K562 (cell line): Measurements from ENCODE around the gene METRNL. TPM values are rescaled to one million over a fixed set of nuclear protein-coding genes. Genes with fewer than 3 reads are reported as not detected.
"Not testable (repeated sequence)": the region's sequence is repeated elsewhere in the genome, so short reads cannot be mapped to it uniquely, and the experiment has no call there.

Experiments
- ATAC-seq: fragments of 200-7000 bp; cut with Tn5 transposase; 3 replicates; pipeline ENCODE4 v1.9.1; 2020; ENCODE audit warnings: moderate library complexity
- BruUV-seq: library from RNA; stranded (reverse); fragments of 400-500 nt; replicated peaks from 2 replicates; lab custom pipeline; 2021; lab: Mats Ljungman, UMichigan
- CTCF ChIA-PET: fragments of 300-600 bp; formaldehyde crosslinking; extraction: SDS; loops from one replicate; lab custom pipeline; 2021; ENCODE audit warnings: low intra/inter-chr PET ratio; lab: Yijun Ruan, JAX
- POLR2A ChIA-PET: fragments of 300-600, 350-650 bp; sonication (Branson Sonifier 250); formaldehyde crosslinking; extraction: SDS; loops from one replicate; lab custom pipeline; 2021; ENCODE audit warnings: antibody characterized with exemption, inconsistent platforms; lab: Yijun Ruan, JAX
- DNase-seq, 4 experiments: peaks; one replicate each; pipeline versions ENCODE4 v3.0.0 to v3.0.0-alpha.2; 2011 to 2018; ENCODE audit warnings: low spot score in 3 of 4, mixed read lengths in 3 of 4; ENCODE audit errors: extremely low read depth in 1 of 4
- FAIRE-seq: peaks from 2 replicates; lab custom pipeline; 2011; peaks lifted over from hg19 to GRCh38; lab: Jason Lieb, UNC
- H2AFZ ChIP-seq: 2 replicates; pipeline ENCODE4 v1.6.0; 2011; ENCODE audit warnings: low read depth, low read length, control low read depth, inconsistent platforms
- H3K27ac ChIP-seq: fragments of 200-600 bp; 3 replicates; pipeline ENCODE4 v1.8.0; 2011; ENCODE audit warnings: low read depth, mild to moderate bottlenecking, control low read depth, inconsistent platforms, low read length, moderate library complexity, mixed read lengths; ENCODE audit errors: extremely low read depth
- H3K27me3 ChIP-seq, 2 experiments: fragments of 300-600 bp in 1 of 2; 2 replicates in 1 of 2; 3 replicates in 1 of 2; pipeline versions ENCODE4 v1.6.0 to v1.8.0; 2011; ENCODE audit warnings: inconsistent platforms in 2 of 2, low read length in 2 of 2, mild to moderate bottlenecking in 1 of 2, mixed read lengths in 1 of 2, moderate library complexity in 1 of 2; ENCODE audit not compliant: control insufficient read depth in 2 of 2, insufficient read depth in 2 of 2
- H3K36me3 ChIP-seq: fragments of 300-600 bp; 3 replicates; pipeline ENCODE4 v1.8.0; 2011; ENCODE audit warnings: mild to moderate bottlenecking, low read length, inconsistent platforms; ENCODE audit not compliant: control insufficient read depth, insufficient read depth
- H3K4me1 ChIP-seq, 2 experiments: fragments of 200-600 bp in 1 of 2; replicated peaks in 1 of 2; 2 replicates in 1 of 2; 3 replicates in 1 of 2; pipeline versions ENCODE4 v1.5.1 to v1.8.0; 2011; ENCODE audit warnings: inconsistent platforms in 2 of 2, low read length in 2 of 2, mild to moderate bottlenecking in 1 of 2, mixed read lengths in 1 of 2, moderate library complexity in 1 of 2; ENCODE audit not compliant: control insufficient read depth in 2 of 2, insufficient read depth in 2 of 2
- H3K4me2 ChIP-seq: 2 replicates; pipeline ENCODE4 v1.6.1; 2011; ENCODE audit warnings: low read length, control low read depth, inconsistent platforms, mixed read lengths; ENCODE audit not compliant: insufficient read depth
- H3K4me3 ChIP-seq: fragments of 200-600 bp; sonication (generic), shearing (Covaris generic); 2 replicates; pipeline ENCODE4 v1.5.1; 2016; ENCODE audit warnings: control low read depth, inconsistent platforms
- H3K79me2 ChIP-seq: fragments of 200-600 bp; 3 replicates; pipeline ENCODE4 v1.8.0; 2011; ENCODE audit warnings: low read length, inconsistent platforms; ENCODE audit not compliant: control insufficient read depth, insufficient read depth
- H3K9ac ChIP-seq, 2 experiments: 2 replicates each; pipeline versions ENCODE4 v1.6.0 to v1.6.1; 2011; ENCODE audit warnings: low read depth in 2 of 2, low read length in 2 of 2, control low read depth in 1 of 2, inconsistent platforms in 1 of 2, mild to moderate bottlenecking in 1 of 2, mixed read lengths in 1 of 2; ENCODE audit not compliant: insufficient read depth in 1 of 2
- H3K9me1 ChIP-seq: one replicate; pipeline ENCODE4 v1.6.0; 2011; ENCODE audit warnings: inconsistent platforms, mild to moderate bottlenecking, low read length, moderate library complexity; ENCODE audit not compliant: control insufficient read depth, insufficient read depth
- H3K9me3 ChIP-seq: replicated peaks from 2 replicates; pipeline ENCODE4 v1.5.1; 2011; ENCODE audit warnings: low read depth, low read length, inconsistent platforms; ENCODE audit not compliant: control insufficient read depth, insufficient read depth
- H4K20me1 ChIP-seq: replicated peaks from 2 replicates; pipeline ENCODE4 v1.6.1; 2011; ENCODE audit warnings: low read length, inconsistent platforms, mixed read lengths; ENCODE audit not compliant: control insufficient read depth, insufficient read depth
- CBX3 ChIP-seq, 2 experiments: IDR thresholded peaks; 1 replicate in 1 of 2; 2 replicates in 1 of 2; pipeline ENCODE4 v1.6.1; 2012; ENCODE audit warnings: inconsistent platforms in 2 of 2, low read length in 2 of 2, borderline replicate concordance in 1 of 2, control low read depth in 1 of 2
- DLX4 ChIP-seq: fragments of 250-450 bp; sonication (Bioruptor Pico); IDR thresholded peaks from 2 replicates; pipeline ENCODE4 v1.6.1; 2021; ENCODE audit warnings: mild to moderate bottlenecking
- KAT2B ChIP-seq: IDR thresholded peaks from one replicate; pipeline ENCODE4 v1.6.1; 2012; ENCODE audit warnings: low read depth, mild to moderate bottlenecking, control low read depth, inconsistent platforms, low read length, moderate library complexity
- ZNF592 ChIP-seq: fragments of 450-650 bp; IDR thresholded peaks from 2 replicates; pipeline ENCODE4 v1.6.1; 2017; ENCODE audit warnings: antibody characterized with exemption, mild to moderate bottlenecking
- WGBS: fragments of 100-300 bp; shearing (Covaris generic); methylation state at CpG from one replicate; pipeline ENCODE4 v1.1.6; 2016; ENCODE audit warnings: low coverage, mixed read lengths; ENCODE audit not compliant: insufficient coverage; ENCODE audit errors: missing lambda C conversion rate; 5-methylcytosine and 5-hydroxymethylcytosine counted together
- in situ Hi-C: fragments of 300-500 bp; cut with MboI; formaldehyde crosslinking; loops from 4 replicates; pipeline ENCODE4 v1.15.0; 2018; ENCODE audit warnings: inconsistent platforms, mixed read lengths
- intact Hi-C: fragments of 100-400 bp; cut with micrococcal nuclease; formaldehyde crosslinking; loops from 2 replicates; pipeline ENCODE4 v1.14.2; 2022
- polyA plus RNA-seq, 8 experiments: library from polyadenylated mRNA; depleted of rRNA in 4 of 8; stranded (reverse) in 5 of 8; unstranded in 3 of 8; fragments of >200 nt; fragmentation: Nextera tagmentation in 2 of 8; fragmentation: Illumina TruSeq in 1 of 8; extraction: Ambion mirVana in 2 of 8; extraction: Trizol in 1 of 8; gene quantifications; 2 replicates each; pipeline versions ENCODE4 v1.2.1 to v1.2.3, GENCODE V29; 2011 to 2014; ENCODE audit warnings: inconsistent platforms in 1 of 8, missing spikeins in 1 of 8
- total RNA-seq, 7 experiments: library from RNA; depleted of rRNA in 6 of 7; stranded (reverse); fragments of >200 nt in 6 of 7; fragmentation: Illumina TruSeq in 2 of 7; extraction: Trizol in 2 of 7; gene quantifications; 2 replicates each; pipeline versions ENCODE4 v1.2.1 to v1.2.3, GENCODE V29; 2011 to 2021; ENCODE audit warnings: low replicate concordance in 1 of 7

Gene METRNL
- total and polyA plus RNA-seq, 9 of the 15 experiments (the other 6 are each of a cell fraction or from before 2014, with no cell fraction given), result 0.17 to 31.8 (median 2.9) TPM

- WGBS, result 52% methylated on average over 9 of the region's 12 CpGs
- BruUV-seq, H3K9me3 ChIP-seq, CTCF ChIA-PET, DNase-seq, H3K9me1 ChIP-seq, FAIRE-seq, H2AFZ ChIP-seq, H3K9ac ChIP-seq, intact Hi-C loops, ATAC-seq, H3K4me3 ChIP-seq, H3K27ac ChIP-seq, H3K4me2 ChIP-seq, H3K36me3 ChIP-seq, in situ Hi-C loops, H3K79me2 ChIP-seq: not testable (repeated sequence)
- POLR2A ChIA-PET, result interaction anchor here (0.6 kb wide), 1 partner anchor 18 kb away, joined by 3 read pairs; no protein-coding TSS in a partner anchor
- Histone ChIP-seq H3K27me3 (peaks cover 41 to 66% of the 10 kb centered on the region in 2 experiments), H4K20me1 (peaks cover 13% of the 10 kb centered on the region; the same call in 1 of the 2 replicates), H3K4me1 (peaks cover 9 to 40% of the 10 kb centered on the region in 2 experiments; a peak in 3 of 5 replicates)
These were observed 42.1 kb downstream of the METRNL start for GRCh38 chr17:83121473-83121872.

GRCh38 chr17:83121921-83122820, 42.8 kb downstream of the METRNL start:
- H3K27me3 ChIP-seq, result peaks cover 37 to 66% of the 10 kb centered on the region in 2 experiments
- no peaks in the 10 kb centered on the region for H3K36me3 ChIP-seq
- no peaks in the 10 kb centered on the region for H3K79me2 ChIP-seq
- H3K27ac ChIP-seq, result no peak overlapping the region
- DNase-seq (no peak), ATAC-seq (no peak), FAIRE-seq (no peak)
- no peak overlapping the region for H3K4me2 ChIP-seq
- ChIA-PET POLR2A (interaction anchor here (0.6 to 1.1 kb wide), 3 partner anchors 14 to 39 kb away, joined by 3 read pairs; no protein-coding TSS in a partner anchor), CTCF (no interaction called here)
- BruUV-seq, result no TSS peak
- H3K9me3 ChIP-seq, result no peaks in the 10 kb centered on the region
- peaks cover 9 to 37% of the 10 kb centered on the region in 2 experiments; a peak in 3 of 5 replicates for H3K4me1 ChIP-seq
- H3K9me1 ChIP-seq, result no peaks in the 10 kb centered on the region
- no peak overlapping the region for H2AFZ ChIP-seq
- intact Hi-C loops, result no loop called here
- 14% methylated on average over 22 of the region's 26 CpGs for WGBS
- TF ChIP-seq DLX4 (no peak), CBX3 (IDR thresholded peaks at IDR 0.05; ENCODE audit: borderline replicate concordance in 1 of 2, low read length in 2 of 2) (no peak), KAT2B (no peak), ZNF592 (no peak)
- no peak overlapping the region for H3K9ac ChIP-seq
- H4K20me1 ChIP-seq, result 0 out of 2 replicates have a peak, but pooled peaks cover 9% of the 10 kb centered on the region
- in situ Hi-C loops, result no loop called here
- no peak overlapping the region for H3K4me3 ChIP-seq
